GM21825 (cell line): ENCODE results near the gene KMO.

ENCODE experiments used
- ATAC-seq: cut with Tn5 transposase; IDR thresholded peaks from one replicate; pipeline ENCODE4 v1.9.1; 2021; ENCODE audit warnings: mild to moderate bottlenecking, moderate library complexity; ENCODE audit not compliant: unreplicated experiment

KMO gene

GRCh38 chr1:241532162-241532531 is at the start of gene KMO:
Gene KMO (plus strand): TSS chr1:241532378. CDS start chr1:241532445, 67 bp downstream.
- ATAC-seq = peak; percentile 14

- ATAC-seq = no peak
These were observed 49.4 kb upstream of the KMO start for GRCh38 chr1:241482761-241483250.

DNA sequence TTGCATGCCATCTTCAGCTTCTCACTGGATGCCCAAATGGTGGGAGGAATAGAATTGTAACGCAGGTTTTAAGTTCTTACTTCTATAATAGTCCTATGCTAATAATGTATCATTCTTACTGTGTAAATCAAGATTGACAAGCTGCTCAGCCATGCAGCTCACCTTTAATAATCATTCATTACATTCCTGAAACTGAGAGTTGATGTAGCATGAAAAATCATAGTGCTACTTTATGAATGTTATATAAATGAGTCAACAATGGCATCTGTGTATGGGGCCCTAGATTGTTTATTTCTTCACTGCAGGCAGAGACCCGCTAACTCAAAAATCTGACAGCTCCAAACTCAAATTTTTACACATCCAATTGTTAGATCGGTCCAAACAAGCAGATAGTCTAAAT is 47.0 kb upstream of the KMO start:
- ATAC-seq = peak; percentile 53

DNA sequence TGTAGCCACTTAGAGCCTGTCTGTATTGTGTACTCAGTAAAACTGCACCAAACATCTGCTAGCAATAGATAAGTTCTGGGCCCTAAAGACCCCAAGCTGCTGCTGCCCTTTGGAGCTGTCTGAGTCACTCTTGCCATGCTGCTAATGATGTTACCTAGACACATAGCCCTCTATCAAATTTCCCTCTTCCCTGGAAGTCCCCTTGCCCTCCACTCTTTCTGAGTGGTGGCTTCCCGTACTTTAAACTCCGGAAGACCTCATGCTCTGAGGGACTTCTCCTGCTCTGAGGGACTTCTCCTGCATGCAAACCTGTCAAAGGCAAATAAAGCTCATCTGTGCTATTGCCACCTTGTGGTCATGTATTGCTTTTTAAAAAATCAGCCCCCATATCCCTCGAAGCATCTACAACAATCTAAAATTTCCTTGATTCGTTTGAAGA is 46.6 kb upstream of the KMO start:
- peak; percentile 62 for ATAC-seq

GRCh38 chr1:241488739-241489138 is 43.4 kb upstream of the KMO start:
- no peak for ATAC-seq

- no peak for ATAC-seq
These were observed 36.4 kb upstream of the KMO start for GRCh38 chr1:241495741-241496140.

DNA sequence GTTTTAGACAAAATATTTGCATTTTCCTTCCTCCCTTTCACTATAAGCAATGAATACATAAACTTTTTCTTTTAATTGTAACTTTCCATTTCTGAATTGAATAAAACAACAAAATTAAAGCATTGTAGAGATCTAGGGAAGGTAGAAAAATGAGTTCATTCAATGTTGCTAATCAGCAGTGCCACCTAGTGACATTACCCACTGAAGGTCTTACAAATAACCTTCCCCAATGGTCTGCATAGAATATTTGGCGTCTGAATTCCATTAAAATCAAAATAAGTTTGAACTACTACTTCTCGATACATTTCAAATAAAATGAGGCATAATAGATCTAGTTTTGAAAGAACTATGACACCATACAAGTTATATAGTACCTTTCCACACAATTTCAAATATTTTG is 32.3 kb upstream of the KMO start:
- no peak for ATAC-seq

DNA sequence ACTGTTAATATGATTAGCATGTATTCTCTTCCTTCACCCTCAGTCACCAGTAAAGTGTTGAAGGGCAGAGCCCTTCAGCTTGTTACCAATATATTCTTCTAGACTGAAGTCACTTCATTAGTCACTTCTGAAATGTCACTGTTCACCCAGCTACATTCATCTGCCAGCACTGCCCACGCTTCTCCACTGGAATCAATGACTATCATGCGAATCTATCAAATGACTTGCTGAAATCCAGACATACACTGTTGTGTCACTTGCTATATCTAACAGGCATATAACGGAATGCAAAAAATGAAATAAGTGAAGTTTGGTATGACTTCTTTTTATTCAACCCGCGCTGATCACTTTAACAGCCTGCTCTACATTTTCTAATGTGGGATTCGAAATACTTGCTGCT is 28.7 kb upstream of the KMO start:
- no peak for ATAC-seq

GRCh38 chr1:241507189-241507863 is 24.9 kb upstream of the KMO start:
- ATAC-seq = no peak

- no peak for ATAC-seq
These were observed 18.8 kb upstream of the KMO start for GRCh38 chr1:241513378-241513777.

- ATAC-seq = peak; percentile 29
These were observed 13.5 kb upstream of the KMO start for GRCh38 chr1:241518476-241519307.

DNA sequence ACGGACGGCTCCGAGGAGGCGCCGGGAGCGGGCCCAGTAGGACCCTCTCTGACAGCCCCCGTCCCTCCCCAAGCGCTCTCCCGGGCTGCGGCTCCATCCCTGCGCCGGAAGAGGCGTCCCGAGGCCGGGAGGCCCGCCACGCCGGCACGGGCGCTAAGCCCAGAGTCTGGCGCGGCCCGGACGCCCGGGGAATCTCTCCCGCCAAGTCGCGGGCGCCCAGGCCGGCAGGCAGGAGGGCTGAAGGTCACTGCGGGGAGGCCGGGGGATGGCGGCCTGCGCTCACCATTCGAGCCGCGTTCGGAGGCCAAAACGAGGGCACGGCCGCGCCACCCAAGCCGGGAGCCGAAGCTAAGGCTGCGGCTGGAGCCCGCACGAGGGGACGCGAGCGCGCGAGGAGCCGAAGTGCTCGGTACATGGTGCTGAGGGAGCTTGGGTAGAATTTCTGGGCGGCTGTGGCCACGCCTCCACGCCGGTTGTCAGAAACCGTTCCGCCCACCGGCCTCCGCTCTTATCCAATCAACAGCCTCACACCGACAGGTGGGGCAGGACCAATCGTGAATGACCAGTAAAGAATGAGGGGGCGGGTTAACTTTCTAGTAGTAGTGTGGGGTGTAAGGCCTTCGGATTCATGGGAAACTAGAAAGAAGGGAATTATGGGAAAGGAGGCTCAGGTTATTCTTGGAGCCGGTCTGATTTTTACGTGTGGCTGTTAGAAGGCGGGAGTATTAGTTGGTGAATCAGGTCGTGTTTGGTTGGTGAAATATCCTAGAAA is 12.7 kb upstream of the KMO start, which contains the start of gene FH:
Gene FH (minus strand): TSS at position 448 of the 772 bp plus-strand sequence. CDS start 33 bp downstream, at position 415.
- ATAC-seq = peak; percentile 98

GRCh38 chr1:241520080-241520465 is 12.1 kb upstream of the KMO start:
- ATAC-seq = no peak

- no peak for ATAC-seq
These were observed 10.5 kb upstream of the KMO start for GRCh38 chr1:241521718-241522117.

GRCh38 chr1:241525026-241525425 is 7.2 kb upstream of the KMO start:
- no peak for ATAC-seq

- no peak for ATAC-seq
These were observed 5.0 kb upstream of the KMO start for GRCh38 chr1:241527146-241527545.

DNA sequence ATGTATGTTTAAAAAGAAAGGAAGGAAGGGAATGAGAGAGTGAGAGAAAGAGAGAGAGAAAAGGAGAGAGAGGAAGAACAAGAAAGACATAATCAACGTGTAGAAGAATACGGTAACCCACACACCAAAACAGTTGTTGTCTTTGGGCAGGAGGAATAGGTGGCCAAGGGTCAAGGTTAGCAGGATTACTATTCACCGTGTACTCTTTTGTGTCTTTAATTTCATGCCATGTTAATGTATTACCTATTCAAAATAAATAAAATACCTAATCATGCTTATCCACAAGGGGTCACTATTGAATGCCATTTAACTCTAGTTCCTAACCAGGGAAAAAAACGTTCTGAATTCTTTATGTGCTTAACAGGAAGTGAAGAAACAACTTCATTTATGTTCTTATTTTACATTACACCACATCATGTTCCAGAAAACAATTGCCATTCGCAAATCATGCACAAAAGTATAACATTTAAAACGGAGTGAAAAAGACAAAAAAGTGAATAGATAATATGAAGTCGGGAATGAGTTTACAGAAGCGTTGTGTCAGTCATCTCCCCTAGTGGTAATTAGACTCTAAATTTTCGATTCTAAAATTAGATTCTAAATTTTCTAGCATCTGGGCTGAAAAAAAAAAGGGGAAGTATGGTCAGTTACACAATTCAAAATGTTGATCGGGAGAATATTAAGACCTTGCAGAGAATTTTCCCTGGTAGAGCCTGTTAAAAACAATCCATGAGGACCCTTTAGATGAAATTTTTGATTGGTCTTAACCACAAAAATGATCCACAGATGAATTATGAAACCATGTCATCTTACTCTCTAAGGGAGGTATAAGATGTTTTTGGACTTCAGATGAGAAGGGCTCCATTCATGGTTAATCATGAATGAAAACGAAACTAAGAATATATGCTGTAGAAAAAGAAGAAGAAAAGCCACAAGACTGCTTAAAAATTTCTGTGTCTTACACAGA is 700 bp upstream of the KMO start:
- ATAC-seq = peak; percentile 63

DNA sequence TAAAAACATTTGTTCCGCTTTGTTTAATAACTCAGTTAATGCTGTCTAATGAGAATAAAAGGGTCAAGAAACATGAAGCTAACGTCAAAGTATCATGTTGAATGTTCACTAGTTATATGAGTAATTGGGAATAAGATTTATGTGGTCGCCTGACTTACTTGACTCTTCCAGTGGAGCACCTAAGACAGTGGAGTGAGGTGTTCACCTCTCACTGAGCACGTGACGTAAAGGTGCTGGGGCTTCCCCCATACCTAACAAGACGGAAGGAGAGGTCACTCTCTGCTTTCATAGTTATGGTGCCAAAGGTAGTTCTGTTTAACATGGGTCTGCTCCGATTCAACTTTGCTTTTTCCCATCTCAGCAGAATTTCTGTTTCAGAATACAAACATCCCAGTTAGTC is 686 bp downstream of the KMO start:
- peak; percentile 65 for ATAC-seq

DNA sequence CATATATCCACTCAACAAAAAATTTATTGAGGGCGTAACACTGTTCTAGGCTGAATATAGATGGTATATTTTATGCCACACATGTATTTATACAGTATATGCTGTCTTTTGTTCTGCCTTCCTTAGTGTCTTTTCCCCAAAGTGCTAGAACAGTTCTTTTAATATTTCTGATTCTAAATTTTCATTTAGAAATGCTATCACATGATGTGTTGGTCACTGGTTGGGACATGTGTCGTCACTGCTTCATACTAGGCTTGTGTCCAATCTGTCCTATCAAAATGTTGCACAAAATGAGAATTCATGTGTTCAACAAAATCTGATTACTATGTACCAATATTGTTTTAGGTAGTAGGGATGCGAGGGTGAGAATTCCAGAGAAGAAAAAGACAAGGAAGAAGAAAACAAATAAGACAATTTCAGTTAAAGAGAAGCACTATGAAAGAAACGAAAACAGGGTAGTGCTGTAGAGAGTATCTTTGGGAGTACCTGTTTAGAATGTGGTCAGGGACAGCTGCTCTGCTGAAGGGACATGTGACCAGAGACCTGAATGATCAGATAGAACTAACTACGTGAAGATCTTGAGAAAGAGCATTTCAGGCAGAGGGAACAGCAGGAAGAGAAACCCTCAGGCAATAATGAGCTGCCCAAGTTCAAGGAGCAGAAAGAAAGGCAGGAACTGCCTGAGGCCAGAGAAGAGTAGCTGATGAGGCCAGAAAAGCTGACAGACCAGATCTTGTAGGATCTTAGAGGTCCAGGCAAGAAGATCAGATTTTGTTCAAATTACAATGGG is 1.3 kb downstream of the KMO start:
- ATAC-seq = peak; percentile 49
